NCI-H1417 (cell line): ENCODE data around the gene TBC1D5.
"Not testable (repeated sequence)": the region's sequence is repeated elsewhere in the genome, so short reads cannot be mapped to it uniquely, and the experiment has no call there.

Experiments used
- DNase-seq, 3 experiments: peaks; one replicate each; lab custom pipeline; 2025; lab: John Stamatoyannopoulos, UW

Gene TBC1D5, protein sequence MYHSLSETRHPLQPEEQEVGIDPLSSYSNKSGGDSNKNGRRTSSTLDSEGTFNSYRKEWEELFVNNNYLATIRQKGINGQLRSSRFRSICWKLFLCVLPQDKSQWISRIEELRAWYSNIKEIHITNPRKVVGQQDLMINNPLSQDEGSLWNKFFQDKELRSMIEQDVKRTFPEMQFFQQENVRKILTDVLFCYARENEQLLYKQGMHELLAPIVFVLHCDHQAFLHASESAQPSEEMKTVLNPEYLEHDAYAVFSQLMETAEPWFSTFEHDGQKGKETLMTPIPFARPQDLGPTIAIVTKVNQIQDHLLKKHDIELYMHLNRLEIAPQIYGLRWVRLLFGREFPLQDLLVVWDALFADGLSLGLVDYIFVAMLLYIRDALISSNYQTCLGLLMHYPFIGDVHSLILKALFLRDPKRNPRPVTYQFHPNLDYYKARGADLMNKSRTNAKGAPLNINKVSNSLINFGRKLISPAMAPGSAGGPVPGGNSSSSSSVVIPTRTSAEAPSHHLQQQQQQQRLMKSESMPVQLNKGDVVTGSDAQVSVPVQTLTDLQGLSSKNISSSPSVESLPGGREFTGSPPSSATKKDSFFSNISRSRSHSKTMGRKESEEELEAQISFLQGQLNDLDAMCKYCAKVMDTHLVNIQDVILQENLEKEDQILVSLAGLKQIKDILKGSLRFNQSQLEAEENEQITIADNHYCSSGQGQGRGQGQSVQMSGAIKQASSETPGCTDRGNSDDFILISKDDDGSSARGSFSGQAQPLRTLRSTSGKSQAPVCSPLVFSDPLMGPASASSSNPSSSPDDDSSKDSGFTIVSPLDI

DNA sequence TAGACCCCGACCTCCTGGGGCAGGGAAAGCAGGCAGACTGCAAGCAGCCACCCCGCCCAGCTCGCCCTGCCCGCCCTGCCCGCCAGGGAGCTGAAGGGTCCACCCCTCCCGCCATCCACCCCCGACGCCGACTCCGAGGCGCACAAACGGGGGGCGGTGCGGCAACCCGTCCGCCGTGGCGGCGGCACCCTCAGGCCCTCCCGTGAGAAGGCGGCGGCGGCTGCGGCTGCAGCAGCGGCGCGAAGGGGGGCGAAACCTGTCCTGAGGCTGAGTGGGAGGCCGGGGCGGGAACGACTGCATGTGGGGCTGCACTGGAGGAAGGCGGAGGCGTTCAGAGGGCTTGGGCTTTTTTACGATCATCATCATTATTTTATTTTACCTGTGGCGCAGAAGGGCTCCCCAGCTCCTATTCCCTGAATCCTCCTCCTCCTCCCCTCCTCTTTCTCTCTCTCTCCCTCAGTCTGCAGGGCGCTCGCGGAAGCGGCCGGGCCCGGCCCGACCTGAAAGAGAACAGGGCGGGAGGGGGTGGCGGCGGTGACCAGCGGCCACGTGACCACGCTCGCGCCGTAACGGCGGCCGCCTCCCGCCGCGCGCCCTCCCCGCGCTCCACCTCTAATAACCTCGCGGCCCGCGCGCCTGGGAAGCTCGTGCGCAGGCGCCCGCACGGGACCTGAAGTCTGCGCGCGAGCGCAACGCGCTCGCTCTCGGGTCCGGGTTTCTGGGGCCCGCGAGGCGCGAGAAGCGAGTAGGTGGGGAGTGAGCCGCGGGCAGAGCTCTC, at the start of gene TBC1D5:
TSS of gene TBC1D5 (minus strand) at position 530 of the 778 bp plus-strand sequence. CDS start 234,061 bp downstream, outside the sequence.
- peak; percentile 93 to 97 (median 95) for DNase-seq

DNA sequence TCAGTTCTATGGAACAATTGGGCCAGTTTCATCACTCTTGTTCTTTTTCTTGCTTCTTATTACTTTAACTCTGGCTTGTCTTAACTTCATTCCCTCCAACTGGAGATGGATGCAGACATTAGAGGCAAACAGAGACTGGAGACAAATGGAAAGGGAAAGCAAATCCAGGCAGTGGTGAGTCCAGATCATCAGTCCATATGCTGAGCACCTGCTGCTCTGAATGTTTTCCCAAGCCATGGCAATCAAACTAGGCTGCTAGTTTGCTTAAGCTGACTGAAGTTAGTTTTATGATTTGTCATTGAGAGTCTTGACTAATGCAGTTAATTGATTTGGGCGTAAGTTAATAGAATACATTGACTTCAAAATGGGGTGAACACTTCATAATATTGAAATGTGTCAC, 41.0 kb upstream of the TBC1D5 start:
- DNase-seq: peak in 1 of 3 experiments; percentile 1

DNA sequence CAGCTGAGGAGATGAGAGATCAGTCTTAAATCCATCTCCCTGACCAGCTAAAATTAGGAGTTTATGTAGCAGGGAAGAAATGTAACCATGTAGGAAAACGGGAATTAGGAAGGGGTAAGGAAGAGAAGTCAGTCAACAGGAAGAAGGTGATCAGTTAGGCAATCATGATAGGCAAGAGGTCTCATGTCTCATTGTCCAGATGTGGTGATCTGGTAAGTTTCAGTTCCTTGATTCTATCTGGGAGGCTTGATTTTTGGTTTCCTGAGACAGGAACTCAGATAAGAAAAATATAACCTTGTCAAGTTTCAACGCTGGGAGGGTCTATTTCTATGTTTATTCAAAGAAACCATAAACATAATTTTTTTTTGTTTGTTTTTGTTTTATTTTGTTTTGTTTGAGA, 40.3 kb upstream of the TBC1D5 start:
- no peak for DNase-seq

DNA sequence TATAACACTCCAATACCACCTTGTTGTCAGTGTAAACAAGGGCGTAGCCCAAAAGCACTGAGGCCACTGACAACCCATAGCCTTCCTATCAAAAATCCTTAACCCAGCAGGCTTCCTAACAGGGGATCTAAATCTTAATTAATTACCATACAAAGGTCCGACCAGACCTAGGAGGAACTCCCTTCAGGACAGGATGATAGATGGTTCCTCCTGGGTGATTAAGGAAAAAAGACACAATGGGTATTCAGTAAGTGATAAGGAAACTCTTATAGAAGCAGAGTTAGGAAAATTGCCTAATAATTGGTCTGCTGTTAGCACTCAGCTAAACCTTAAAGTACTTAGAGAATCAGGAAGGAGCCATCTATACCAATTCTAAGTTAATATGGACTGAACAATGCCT, 37.9 kb upstream of the TBC1D5 start:
- not testable (repeated sequence) for DNase-seq

DNA sequence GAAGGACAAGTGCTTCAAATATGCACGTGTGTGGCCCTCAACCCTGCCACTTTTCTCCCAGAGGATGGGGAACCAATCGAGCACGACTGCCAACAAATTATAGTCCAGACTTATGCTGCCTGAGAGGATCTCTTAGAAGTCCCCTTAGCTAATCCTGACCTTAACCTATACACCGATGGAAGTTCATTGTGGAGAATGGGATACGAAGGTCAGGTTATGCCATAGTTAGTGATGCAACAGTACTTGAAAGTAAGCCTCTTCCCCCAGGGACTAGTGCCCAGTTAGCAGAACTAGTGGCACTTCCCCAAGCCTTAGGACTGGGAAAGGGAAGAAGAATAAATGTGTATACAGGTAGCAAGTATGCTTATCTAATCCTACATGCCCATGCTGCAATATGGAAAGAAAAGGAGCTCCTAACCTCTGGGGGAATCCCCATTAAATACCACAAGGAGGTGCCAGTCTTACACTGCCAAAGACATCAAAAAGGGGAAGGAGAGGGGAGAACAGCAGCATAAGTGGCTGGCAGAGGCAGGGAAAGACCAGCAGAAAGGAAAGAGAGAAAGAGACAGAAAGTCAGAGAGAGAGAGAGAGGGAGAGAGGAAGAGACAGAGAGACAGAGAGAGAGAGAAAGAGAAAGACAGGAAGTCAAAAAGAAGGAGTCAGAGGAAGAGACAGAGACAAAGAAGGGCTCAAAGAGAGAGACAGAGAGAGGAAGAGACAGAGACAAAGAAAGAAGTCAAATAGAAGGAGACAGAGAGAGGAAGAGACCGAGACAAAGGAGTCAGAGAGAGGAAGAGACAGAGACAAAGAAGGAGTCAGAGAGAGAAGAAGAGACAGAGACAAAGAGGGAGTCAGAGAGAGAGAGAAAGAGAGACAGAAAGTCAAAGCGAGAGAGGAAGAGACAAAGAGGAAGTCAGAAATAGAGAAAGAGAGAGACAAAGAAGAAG, 37.1 kb upstream of the TBC1D5 start:
- not testable (repeated sequence) for DNase-seq

DNA sequence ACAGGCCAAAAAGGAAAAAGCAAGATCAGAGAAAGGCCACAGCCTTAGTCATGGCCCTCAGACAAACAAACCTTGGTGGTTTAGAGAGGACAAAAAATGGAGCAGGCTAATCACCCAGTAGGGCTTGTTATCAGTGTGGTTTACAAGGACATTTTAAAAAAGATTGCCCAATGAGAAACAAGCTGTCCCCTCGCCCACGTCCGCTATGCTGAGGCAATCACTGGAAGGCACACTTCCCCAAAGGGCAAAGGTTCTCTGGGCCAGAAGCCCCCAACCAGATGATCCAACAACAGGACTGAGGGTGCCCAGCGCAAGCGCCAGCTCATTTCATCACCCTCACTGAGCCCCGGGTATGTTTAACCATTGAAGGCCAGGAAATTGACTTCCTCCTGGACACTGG, 34.9 kb upstream of the TBC1D5 start:
- not testable (repeated sequence) for DNase-seq

DNA sequence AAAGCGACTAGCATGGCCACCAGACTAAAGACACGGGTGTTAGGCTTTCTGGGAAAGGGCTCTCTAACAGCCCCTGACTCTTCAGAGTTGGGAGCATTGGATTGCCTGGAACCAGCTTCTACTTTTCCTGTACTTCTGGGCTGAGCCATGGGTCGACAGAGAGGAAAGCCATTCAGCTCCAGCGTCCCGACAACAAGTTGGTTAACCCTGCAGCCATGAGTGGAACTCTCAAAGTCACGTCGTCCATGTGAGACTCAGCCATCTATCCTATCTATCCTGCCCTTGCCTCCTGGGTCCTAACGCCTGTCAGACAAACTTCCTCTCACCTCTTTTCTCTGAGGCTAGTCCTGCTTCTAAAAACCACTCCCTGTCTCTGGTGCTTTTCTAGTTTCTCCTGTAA, 32.6 kb upstream of the TBC1D5 start:
- no peak for DNase-seq

DNA sequence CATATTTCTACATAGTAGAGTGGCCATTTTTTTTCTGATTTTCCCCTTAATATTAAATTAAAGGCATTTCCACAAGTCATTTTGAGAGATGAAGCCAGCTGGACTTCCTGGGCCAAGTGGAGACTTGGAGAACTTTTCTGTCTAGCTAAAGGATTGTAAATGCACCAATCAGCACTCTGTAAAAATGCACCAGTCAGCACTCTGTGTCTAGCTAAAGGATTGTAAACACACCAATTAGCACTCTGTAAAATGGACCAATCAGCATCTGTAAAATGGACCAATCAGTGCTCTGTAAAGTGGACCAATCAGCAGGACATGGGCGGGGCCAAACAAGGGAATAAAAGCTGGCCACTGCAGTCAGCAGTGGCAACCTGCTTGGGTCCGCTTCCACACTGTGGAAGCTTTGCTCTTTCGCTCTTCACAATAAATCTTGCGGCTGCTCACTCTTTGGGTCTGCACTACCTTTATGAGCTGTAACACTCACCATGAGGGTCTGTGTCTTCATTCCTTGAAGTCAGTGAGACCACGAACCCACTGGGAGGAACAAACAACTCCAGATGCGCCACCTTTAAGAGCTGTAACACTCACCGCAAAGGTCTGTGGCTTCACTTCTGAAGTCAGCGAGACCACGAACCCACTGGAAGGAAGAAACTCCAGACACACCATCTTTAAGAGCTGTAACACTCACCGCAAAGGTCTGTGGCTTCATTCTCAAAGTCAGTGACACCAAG, 31.9 kb upstream of the TBC1D5 start:
- DNase-seq: not testable (repeated sequence)

DNA sequence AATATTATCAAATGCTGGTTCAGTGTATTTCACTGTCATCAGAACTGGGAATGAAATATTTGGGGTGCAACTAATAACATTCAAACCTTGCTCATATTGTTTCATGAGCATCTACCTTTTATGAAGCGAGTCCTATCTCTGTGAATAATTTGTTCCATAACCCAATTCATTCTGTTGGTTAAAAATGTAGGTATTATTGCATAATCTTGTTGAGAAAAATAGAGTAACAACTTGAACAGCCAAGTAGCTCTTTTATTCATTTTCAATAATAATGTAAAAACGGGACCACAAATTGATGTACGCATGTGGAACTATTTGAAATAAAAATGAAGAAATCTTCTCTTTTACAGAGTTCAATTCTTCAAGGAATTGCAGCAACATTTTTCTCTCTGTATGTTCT, 30.1 kb upstream of the TBC1D5 start:
- no peak for DNase-seq

DNA sequence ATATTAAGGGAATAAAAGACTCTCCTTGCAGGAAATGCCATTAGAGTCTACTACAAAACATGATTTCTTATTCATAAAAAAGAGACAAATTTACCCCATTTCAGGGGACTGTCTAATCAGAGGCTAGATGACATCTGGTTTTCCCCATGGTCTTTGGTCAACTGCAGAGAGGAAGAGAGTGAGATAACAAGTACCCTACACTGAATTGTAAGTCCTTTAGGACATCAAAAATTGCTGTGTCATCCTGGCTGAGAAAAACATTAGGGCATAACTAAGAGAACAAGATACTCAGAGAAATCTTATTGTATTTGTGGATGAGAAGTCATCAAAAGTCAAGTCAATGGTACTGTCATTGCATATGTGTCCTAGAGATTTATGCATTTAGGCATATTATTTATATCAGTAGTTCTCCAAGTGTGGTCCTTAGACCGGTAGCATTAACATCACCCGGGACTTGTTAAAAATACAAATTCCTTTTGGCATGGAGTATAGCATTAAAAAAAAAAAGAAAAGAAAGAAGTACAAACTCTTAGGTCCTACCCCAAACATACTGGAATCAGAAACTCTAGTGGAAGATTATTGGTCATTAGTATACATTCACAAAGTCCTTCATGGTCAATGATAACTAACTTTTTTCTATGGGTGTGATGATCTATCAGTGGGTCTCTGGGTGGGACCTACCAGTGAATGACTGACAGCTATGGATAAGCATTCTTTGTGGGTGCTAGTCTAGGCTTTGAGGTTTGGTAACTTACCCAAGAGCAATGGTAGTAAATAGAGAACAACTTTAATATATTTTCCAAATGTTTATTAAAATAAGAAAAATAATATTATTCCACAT, 29.0 kb upstream of the TBC1D5 start:
- DNase-seq: no peak

DNA sequence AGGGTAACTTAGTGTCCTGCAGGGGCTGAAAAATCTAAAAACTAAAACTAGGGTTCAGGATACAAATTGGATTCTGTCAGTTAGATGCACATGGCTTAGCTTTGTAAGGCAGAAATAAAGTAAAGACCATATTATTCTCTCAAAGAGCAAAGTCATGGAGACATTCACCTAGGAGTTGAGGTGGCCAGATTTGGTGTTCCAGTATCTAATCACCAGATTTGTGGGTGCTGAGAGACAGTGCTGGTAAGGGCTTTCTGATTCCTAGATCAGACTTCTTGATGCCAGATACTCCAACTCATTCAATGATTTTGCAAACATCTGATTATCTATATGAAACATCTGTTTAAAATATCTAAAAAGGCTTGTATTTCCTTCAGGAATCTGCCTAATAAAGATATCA, 28.3 kb upstream of the TBC1D5 start:
- no peak for DNase-seq

DNA sequence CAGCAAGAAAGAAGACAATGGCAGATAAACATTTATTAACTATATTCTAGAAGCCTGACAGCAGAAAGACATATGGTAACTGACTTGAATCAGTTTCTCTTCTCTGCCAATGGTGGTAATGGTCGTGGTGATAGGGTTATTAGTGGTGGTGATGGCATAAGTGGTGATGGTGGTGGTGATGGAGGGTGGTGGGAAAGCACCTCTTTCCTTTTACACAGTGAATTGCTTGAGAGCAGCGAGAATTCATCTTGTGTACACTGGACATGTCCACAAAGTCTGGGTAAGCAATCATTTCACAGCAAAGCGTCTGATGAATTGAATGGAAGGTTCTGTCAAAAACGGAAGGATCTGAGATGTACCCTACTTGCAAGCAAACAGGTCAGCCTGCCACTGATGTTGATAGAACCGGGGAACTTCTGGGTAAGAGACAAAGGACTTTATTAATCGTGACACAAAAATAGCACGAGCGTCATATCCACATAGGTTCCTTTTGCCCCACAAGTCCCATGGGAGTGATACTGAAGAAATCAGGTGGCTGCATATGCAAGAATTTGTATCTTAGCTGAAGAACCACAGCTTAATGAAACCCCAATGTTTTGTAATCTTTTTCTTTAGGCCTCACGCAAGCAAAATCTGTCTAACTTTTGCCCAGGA, 23.5 kb upstream of the TBC1D5 start:
- no peak for DNase-seq

DNA sequence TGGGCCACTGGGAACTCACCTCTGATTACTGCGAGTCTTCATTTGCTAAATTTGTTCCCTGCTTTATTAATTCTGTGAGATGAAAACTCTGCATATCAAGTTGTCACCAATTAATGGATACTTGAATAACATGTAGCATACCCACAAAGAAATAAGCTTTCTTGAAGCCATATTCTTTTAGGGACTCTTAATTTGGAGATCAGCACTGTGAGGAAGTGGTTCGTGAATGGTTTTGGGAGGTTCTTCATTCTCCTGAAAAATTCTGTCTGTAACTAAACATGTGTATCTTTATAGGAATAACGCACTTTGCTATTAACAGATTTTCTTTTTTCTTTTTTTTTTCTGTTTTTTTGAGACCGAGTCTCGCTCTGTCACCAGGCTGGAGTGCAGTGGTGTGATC, 19.1 kb upstream of the TBC1D5 start:
- DNase-seq: no peak

DNA sequence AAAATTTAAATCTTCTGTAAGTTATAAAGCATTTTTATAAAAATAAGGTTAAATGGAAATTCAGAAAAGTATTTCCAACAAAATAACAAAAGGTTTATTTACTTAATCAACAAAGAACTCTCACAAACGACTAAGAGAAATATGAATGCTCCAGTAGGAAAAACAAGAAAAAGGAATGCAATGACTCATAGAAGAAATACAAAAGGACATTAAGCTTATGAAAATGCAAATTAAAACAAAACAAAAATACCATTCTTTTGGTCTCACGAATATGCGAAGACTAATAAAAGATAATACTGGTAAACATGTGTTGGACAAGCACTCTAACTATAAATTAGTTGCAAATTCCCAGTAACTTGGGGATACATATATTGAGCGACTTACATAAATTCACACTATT, 17.5 kb upstream of the TBC1D5 start:
- no peak for DNase-seq

DNA sequence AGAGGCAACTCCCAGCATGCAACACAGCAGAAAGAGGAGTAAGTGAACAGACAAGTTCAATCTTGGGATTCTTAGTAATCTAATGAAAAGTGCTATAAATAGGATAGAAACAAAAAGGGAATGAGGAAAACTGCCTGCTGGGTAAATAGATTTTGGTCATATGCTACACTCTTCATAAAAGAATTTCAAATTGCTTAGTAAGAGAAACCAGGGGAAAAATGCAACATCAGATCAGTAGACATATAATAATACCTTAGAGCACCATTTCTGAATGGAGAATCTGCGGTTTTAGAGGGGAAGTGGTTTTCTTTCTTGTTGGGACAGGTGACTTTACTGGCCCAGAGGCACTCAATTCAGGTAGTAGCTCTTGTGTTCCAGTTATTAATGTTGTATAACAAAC, 13.4 kb upstream of the TBC1D5 start:
- no peak for DNase-seq

DNA sequence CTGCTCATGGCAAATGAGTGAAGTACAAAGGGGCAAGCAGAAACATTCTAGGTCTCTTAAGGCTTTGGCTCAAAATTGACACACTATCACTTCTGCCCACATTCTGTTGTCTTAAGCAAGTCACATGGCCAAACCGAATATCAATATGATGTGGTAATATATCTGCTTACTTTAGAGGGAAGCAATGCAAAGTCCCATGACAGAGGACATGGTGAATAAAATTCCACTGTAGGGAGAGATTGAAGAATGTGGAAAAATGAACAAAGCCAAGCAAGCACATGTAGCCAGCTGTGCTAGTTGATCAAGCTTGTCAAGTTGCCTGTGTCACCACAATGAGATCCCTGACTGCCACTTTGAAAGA, 11.2 kb upstream of the TBC1D5 start:
- DNase-seq: no peak

DNA sequence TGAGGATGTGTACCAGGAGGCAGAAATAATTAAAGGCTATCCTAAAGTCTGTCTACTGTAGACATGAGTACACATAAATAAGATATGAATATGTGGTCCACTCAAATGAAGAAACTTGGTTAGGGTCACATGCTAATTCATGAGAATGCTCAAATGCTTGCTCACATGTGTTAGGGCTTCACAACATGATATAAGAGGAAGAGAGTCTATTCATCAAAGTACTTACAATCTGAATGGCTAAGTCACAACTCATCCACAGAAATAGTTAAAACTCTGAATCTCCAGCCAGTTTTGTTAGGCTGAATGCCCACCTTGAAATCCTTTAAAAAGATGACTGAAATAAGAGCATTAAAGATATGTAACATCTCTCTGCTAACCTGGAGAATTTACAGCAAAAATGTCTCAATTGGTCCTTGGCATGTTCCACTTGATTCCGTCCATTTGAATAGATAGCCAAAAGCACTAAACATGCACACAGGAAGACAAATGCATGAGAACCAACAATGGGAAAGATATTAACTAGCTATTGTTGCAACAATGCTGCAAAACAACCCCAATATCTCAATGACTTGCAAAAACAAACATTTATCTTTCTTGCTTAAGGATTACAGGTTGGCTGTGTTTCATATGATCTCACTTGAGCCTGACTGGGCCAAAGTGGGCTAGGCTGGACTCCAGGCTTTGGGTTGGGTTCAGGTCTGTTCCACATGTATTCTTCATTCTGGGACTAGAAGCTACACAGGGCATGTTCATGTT, 10.6 kb upstream of the TBC1D5 start:
- no peak for DNase-seq

DNA sequence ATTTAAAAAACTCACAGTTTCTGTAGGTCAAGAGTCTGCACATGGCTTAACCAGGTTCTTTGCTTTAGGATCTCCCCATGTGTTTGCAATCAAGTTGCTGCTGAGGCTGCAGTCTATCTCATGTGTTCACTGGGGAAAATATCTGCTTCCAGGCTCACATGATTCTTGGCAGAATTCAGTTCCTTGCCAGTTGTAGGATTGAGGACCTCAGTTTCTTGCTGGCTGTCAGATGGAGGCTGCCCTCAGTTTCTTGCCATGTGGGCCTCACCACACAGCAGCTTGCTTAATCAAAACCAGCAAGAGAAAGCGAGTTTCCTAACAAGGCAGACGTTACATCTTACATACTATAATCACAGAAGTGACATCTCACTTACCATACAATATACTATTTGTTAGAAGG, 10.0 kb upstream of the TBC1D5 start:
- DNase-seq: no peak
